Renal cortex interstitium (tissue), 11 donors: ENCODE measurements around the gene TRERF1. TPM values are rescaled to one million over a fixed set of nuclear protein-coding genes. Genes with fewer than 3 reads are reported as not detected.
A peak's percentile ranks its signal among the peaks of the same experiment; 100 is the strongest.

Experiments used
- DNase-seq, 11 donors: peaks; one replicate each; pipeline ENCODE4 v3.0.0-alpha.2; 2013; ENCODE audit warnings: low read depth in 9 of 11, low spot score in 4 of 11; ENCODE audit errors: extremely low read depth in 1 of 11
- polyA plus RNA-seq, 3 donors: library from polyadenylated mRNA; unstranded; fragments of 120-200 nt; gene quantifications; one replicate each; pipeline ENCODE4 v1.2.1, GENCODE V29; 2013; ENCODE audit not compliant: insufficient read length in 3 of 3

The TRERF1 gene
- polyA plus RNA-seq, 3 donors = 14.9 to 16.4 (median 15.9) TPM

DNA sequence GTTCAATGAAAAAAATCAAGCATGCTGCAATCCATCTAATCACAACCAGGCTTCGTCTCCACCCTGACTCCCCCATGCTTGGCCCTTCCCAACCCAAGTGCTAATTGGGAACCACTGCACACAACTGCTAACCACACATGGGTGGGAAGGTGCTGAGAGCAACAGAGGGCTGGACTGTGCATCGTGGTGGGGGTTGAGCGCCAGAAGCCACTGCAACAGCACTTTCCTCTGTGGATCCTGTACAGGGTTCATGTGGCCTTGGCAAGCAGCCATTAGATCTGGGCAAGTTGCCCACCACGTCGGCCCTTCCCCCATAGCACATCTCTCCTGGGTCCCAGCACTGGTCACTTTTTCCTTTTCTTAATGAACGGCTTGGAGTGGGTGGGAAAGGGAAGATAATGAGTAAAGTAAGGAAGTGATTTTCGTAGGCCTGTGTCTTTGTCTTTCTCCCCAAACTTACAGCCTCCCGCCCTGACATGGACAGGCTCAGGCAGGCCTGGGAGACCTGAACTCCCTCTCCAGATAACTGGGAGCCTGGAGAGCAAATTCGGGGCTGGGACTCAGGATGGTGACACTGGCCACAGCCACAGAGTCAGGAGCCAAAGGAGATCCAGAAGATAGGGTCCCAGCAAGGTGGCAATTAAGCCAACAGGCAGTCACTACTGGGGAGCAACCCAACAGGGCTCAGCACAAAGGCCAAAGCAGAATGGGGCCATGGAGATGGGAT, 199.7 kb downstream of the TRERF1 start:
- DNase-seq = peak in 3 of 11 donors; percentile 42 to 59 (median 43)

DNA sequence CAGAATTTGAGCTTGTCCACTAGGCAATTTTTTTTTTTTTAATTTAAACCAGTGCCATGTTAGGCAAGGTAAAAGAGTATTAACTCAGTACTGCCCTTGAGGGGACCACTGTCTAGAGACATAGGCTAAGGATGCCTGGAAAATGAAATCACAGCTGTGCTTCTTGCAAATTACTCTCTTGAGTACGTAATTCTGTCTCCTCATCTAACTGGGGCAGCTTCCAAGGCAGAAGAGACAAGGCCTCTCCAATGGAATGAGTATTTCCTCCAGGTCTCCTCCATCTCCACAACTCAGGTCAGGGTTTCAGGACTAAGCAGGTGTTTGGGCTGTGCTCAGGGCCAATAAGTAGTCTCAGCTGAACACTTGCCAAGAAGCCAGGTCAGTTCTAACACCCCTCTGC, 200.2 kb downstream of the TRERF1 start:
- DNase-seq = no peak

DNA sequence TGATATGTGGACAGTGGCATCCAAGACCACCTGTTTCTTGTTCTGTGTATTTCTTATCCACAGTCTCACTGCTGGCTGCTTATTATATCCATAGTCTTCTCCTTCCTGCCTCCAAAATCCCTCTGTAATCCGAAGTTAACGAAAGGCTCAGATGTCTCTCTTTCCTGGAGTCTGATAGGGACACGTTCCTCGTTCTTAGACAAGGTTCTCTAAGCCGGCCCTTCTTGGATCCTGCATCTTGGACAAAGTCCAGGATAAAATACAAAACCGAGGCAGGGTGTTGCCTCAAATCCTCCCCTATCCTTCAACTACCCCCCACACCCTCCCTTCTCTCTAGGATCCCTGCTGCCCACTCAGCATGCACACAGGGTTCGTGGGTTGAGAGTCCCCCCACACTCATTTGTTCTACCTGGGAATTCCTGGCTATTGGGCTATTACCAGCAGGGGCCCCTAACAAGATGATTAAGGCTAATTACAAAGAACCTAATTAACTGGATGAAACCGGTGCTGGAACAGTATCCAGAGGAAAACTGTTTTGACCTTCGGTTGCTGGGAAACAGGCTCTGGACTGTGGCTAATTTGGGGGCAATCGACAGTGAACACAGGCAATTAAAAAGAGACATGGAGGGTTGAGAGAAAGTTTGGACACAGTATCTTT, 201.3 kb downstream of the TRERF1 start:
- no peak for DNase-seq

DNA sequence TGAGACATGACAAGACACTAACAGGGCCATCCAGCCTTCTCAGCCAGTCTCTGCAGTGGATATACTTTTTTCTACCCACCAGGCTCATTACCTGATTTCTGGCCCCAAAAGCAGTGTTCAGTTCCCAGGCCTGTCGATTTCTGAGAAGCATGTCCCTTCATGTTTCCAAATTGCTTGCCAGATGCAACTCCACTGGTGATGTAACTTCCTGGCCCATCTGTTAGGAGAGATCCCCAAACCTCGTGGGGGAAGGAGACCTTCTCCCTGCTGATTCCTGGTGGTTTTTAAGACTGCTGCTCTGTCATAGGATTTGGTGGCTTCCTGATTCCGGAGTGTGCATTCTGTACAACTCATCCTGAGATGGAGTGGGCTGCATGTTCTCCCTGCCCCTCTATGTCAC, 202.4 kb downstream of the TRERF1 start:
- DNase-seq = no peak

DNA sequence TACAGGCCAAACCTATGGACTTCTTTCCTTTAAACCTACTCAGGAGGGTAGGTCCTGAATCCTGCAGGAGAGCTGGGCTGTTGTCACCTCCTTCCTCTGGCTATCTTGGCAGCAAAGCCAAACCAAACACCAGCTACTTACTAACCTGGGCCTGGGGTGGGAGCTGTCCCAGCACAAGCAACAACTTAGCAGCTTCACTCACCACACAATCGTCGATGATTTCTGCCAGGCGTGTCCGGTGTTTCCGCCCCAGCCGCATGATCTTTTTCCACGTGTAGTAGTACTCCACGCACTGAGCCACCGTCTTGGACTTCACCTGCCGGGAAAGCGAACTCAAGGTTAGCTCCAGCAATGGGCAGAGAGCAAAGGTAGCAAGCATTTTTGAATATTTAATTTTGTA, 208.7 kb downstream of the TRERF1 start:
- no peak for DNase-seq

DNA sequence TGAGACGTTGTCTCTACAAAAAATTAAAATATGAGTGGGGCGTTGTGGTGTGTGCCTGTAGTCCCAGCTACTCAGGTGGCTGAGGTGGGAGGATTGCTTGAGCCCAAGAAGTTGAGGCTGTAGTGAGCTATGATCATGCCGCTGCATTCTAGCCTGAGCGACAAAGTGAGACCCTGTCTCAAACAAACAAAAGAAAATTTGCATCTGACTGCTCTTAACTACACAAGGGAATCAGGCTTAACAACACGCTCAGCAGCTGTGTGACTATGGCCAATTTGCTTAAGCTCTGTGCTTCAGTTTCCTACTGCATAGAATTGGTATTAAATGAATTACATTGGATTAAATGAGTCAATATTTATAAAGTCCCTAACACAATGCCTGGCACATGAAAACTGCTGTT, 209.8 kb downstream of the TRERF1 start:
- no peak for DNase-seq

DNA sequence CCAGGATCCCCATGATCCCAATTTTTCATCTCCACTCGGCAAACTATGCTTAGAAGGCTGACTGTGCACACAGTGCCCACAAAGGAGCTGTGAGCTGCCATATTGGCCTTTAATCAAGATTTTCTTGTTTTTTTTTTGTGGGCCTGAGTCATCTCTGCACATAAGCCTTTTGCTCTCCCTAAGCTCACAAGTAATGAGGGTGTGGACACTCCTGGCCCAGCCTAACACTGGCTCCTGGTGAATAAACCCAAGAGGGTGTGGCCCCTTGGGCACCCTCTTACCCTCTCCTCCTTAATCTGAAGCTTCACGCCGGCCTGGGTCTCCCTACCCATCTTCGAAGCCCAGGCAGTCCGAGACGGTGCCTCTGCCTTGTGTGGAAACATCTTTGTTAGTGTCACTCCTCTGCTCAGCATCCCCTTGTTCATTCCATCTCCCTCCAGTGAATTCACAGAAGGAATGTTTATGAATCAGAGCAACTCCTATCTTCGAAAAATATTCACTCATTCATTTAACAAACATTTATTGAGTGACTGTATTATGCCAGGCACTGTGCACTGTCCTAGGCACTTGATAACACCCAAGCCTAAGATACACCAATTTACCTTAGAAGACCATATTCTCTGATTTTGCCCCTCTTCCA, 211.9 kb downstream of the TRERF1 start:
- DNase-seq = no peak

DNA sequence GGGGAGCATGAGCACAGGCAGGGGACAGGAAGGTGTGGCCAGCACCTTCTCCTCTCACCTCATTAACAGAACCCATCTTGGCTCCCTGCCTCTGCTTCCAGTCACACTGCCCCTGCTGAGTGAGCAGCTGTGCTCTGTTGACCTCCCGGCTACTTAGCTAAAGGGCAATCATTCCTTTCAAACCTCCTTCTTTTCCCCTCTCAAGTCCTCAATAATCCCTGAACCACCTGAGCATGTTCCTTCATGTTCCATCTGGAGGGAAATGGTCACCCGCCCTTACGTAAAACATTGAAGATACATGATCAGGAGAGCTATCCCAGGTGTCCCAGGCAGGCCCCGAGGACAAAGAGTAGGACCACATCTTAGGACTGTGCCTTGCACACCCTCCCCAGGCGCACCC, 212.4 kb downstream of the TRERF1 start:
- no peak for DNase-seq

DNA sequence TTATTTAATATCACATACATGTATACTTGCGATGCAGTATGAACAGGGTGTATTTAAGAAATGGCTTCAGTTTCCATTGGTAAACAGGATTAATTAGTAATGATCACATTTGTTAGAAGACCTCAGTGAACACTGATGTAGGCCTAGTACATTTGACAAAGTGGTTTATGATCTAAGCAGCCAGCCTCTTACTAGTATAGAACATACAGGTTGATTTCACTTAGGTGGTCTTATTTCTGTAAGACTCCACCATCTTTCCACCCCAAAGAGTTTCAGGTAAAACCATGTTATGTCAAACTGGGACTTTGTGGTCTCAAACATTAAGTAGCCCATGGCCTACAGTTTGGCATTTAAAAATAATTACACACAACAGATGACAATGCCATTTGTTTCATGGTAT, 213.9 kb downstream of the TRERF1 start:
- no peak for DNase-seq

DNA sequence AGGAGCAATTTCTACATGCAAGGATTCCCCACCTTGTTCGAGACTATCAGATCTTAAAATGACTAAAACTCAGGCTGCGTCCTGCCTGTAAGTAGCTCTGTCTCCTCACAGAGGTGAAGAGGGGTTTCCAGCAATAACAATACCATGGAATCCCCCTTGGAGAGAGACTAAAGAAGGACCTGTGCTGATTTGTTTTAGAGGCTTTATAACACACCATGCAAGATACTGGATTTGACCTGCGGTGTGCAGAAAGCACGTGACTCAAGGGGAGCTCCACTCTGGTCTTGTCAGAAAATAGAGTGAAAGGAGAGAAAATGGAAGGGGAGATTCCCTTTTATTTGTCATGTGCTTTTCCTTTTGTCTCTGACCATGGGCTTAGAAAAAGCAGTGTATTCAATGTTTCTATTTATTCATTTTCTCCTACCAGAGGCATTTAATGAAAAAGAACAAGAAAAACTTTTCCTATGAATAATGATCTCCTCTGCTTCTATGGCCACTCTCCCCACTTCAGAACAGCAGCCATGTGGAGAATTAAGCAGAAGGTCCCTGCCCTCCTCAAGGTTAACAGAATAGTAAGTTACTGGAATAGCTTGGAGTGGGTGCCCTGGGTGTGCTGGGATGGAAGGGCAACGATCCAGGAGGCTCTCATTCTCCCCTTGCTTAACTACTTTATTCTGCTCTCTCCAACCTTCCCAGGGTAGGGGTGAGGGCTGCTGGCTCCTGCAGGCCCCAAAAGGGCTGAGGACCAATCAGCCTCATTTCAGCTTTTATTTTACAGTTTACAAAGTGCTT, 214.8 kb downstream of the TRERF1 start:
- DNase-seq = no peak

DNA sequence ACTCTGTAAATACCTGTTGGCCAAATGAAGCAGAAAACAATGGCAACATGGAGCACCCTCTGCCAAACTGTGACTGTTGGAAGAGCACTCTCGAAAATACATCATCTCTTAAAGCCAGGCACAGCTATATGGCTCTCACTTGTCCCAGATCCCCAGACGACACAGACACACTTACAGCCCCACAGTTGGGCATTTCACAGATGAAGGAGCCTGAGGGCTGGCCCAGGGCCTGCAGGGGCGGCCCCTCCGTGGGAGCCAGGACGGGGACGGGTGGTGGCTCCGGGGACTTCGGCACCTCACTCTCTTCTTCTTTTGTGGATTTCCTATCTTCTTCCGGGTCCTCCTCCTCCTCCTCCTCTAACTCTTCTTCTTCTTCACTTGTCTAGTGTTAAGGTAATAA, 215.7 kb downstream of the TRERF1 start:
- DNase-seq = no peak

DNA sequence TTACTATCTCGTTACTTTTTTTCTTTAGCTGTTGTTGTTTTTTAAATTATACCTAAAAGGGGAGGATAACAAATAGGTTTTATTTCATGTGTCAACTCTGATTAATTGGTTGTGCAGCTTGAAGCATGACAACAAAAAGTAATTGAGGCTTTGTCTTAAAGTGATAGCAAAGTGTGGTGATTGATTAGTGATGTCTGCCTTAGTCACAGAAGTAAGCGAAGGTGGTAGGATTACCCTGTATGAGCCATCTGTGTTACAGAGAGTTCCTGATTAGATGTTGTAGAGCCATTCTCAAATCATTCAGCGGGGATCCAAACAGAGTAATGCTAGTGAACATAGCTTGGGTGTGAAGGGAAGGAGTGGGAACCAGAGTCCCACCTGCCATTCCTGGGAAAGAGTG, 219.7 kb downstream of the TRERF1 start:
- no peak for DNase-seq

DNA sequence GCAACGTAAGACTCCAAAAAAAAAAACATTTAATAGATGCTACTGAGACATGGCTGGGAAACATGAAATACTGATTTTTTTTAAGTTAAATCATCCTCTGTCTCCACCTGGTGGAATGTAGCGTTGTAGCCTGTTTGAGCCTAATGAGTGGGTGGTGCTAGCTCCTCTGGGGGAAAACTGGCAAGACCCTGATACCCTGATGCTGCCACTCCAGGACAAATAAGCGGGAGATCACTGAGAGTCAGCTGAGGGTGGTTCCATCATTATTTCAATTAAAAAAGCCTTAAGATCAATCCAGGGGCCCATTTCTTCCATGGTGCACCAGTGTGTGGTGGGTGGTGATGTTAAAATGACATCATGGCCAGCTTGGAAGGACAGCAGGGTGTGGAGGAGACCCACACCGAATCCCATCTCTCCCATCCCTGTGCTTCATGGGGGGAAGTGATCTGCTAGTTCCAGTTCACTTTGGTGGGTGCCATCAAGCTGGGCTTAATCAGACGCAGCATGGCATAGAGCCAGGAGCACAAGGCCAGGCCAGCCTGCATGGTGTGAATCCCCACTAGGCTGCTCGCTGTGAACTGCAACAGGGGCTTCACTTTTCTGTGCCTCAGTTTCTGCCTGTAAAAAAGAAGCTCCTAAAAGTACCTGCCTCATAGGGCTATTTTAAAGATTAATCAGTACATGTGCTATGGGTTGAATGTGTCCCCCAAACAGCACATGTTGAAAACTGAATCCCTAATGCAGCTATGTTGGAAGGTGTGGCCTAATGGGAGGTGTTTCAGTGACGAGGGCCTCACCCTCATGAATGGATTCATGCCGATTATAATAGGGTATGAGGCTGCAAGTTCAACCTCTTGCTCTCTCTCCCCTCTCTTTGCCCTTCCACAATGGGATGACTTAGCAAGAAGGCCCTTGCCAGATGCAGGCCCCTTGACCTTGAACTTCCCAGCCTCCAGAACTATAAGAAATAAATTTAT, 221.1 kb downstream of the TRERF1 start:
- DNase-seq = no peak

DNA sequence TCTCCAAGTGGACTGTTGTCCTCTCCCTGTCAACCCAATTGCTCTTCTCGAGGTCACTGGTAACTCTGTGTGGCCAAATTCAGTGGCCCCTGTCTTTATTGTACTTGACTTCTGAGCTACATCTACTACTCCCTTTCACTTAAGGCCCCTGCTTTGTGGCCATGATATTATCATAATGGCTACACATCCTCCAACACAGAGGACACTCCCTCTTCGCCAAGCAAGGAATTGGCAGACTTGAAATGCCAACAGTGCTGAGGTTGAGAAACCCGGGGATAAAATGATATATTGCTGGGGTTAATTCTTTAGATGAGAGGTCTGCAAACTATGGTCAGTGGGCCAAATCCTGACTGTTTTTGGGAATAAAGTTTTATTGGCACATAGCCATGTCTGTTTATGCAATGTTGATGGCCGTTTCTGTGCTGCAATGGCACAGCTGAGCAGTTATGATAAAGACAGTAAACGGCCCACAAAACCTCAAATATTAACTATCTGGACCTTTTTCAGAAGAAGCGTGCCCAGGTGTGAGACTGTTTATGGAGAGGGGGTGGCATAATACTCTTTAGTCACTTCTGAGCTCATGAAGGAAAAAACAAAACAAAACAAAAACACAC, 222.1 kb downstream of the TRERF1 start:
- no peak for DNase-seq

DNA sequence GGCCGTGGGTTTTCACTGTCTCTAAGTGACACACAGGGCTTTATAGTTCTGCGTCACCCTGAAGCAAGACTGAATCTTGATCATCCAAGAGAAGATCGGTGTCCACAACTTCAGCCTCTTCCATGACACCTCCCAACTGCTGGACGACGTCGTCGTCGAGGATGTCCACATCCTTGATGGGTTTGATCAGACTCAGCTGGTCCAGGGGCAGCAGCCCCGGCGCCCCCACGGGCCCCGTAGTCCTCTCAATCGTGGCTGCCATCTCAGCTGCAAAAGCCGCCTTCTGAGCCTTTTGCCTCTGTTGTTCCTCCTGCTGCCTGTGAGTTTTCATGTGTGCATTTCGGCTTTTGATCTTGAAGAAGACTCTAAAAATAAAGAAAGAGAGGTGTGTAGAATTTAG, 223.4 kb downstream of the TRERF1 start:
- no peak for DNase-seq

DNA sequence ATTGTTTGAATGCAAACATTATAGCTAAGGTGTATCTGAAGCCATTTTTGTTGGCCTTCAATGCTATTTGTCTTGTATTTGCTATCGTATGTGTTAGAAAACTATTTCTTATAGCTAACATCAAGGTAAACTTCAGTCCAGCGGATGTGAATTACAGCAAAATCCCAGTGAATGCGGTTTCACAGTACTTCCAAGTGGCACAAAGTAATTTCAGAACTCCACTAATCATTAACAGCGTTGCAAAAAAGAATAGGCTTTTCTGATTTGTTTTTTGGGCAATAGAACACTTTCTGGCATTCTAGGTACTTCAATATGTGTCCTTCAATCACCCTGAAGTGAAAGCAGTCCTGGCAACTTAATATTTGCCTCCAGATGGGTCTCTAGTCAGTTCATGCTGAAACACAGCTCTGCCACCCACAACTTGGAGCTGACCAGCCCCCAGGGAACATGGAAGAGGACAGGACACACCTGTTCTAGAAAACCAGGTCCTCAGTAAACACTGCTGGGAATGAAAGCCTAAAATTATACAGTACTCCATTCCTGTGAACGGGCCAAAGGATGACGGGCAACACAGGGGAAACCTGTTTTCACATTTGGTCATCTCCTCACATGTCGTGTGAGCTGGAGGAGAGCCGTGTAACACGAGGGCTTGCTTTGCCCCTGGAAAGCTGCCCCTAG, 224.4 kb downstream of the TRERF1 start:
- DNase-seq = no peak

DNA sequence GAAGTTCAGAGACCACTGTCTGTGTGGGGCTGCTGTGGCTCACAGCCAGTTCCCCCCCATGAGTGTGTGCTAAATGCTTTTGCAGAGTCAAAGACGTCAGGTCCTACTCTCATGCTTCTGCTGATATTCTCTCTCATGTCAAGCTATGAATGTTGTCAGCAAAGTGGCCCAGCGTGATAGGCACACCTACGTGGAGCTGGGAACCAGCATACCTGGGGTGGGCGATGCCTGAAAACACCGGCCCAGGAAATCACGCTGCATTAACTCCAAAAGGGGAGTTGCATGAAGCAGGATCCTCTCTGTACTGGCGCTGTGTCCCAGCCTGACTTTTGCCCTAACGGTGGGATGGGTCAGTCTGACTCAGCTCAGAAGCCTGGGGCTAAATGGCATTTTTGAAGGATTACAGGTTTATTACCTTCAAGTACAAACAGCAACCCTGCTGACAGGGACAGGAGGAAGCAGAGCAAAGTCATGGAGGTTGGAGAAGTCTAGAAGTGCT, 225.0 kb downstream of the TRERF1 start:
- DNase-seq = no peak
